GM12878 (cell line): ENCODE data around the gene CCT6A. TPM values are rescaled to one million over a fixed set of nuclear protein-coding genes. Genes with fewer than 3 reads are reported as not detected.

Source experiments
- BCL11A ChIP-seq: IDR thresholded peaks from 2 replicates; pipeline ENCODE4 v1.6.1; 2011; ENCODE audit warnings: low read depth, low read length
- CBX3 ChIP-seq: fragments of 200-600 bp; sonication (generic); IDR thresholded peaks from 2 replicates; pipeline ENCODE4 v1.6.1; 2016; ENCODE audit warnings: low read depth, borderline replicate concordance
- CBX5 ChIP-seq: sonication (generic); IDR thresholded peaks from 2 replicates; pipeline ENCODE4 v1.6.1; 2016; ENCODE audit warnings: low read depth, moderate library complexity, mild to moderate bottlenecking, inconsistent platforms
- CREM ChIP-seq: IDR thresholded peaks from 2 replicates; pipeline ENCODE4 v1.6.1; 2014; ENCODE audit warnings: antibody characterized with exemption, low read depth
- HCFC1 ChIP-seq: fragments of 150-350 bp; IDR thresholded peaks from 2 replicates; pipeline ENCODE4 v1.6.1; 2014; ENCODE audit warnings: low read length
- HDAC6 ChIP-seq: fragments of 200-600 bp; sonication (generic); IDR thresholded peaks from one replicate; pipeline ENCODE4 v1.8.0; 2017; ENCODE audit warnings: antibody characterized with exemption; ENCODE audit not compliant: unreplicated experiment
- IKZF2 ChIP-seq, 2 experiments: fragments of 450-650 bp; IDR thresholded peaks; 2 replicates each; pipeline ENCODE4 v1.6.1; 2017; ENCODE audit warnings: mild to moderate bottlenecking in 2 of 2, moderate library complexity in 2 of 2
- JUNB ChIP-seq: IDR thresholded peaks from 2 replicates; pipeline ENCODE4 v1.6.1; 2016; ENCODE audit warnings: antibody characterized with exemption, mild to moderate bottlenecking
- MEF2B ChIP-seq: fragments of 450-650 bp; IDR thresholded peaks from 2 replicates; pipeline ENCODE4 v1.6.1; 2018; ENCODE audit warnings: mild to moderate bottlenecking, moderate library complexity; ENCODE audit not compliant: partially characterized antibody, poor library complexity, severe bottlenecking
- MTA3 ChIP-seq: IDR thresholded peaks from 2 replicates; pipeline ENCODE4 v1.6.1; 2012; ENCODE audit warnings: low read length, inconsistent platforms, borderline replicate concordance
- MYC ChIP-seq: IDR thresholded peaks from 2 replicates; pipeline ENCODE4 v1.6.1; 2011; ENCODE audit warnings: mild to moderate bottlenecking, low read length, moderate library complexity, inconsistent platforms; ENCODE audit not compliant: insufficient read depth, insufficient replicate concordance, insufficient read length, severe bottlenecking
- NR2C1 ChIP-seq: fragments of 450-650 bp; IDR thresholded peaks from 2 replicates; pipeline ENCODE4 v1.6.1; 2017; ENCODE audit warnings: antibody characterized with exemption, mild to moderate bottlenecking, moderate library complexity
- POLR2AphosphoS5 ChIP-seq: IDR thresholded peaks from 2 replicates; pipeline ENCODE4 v1.6.1; 2011; ENCODE audit warnings: mild to moderate bottlenecking, low read length, inconsistent platforms
- SP1 ChIP-seq: IDR thresholded peaks from one replicate; pipeline ENCODE4 v1.6.1; 2011; ENCODE audit warnings: low read depth, low read length
- SPI1 ChIP-seq: IDR thresholded peaks from 2 replicates; pipeline ENCODE4 v1.6.1; 2011; ENCODE audit warnings: low read depth, mild to moderate bottlenecking, low read length, moderate library complexity, borderline replicate concordance; ENCODE audit not compliant: insufficient read depth
- SUPT20H ChIP-seq: IDR thresholded peaks from 2 replicates; pipeline ENCODE4 v1.6.1; 2011; ENCODE audit warnings: low read depth, mild to moderate bottlenecking, low read length, moderate library complexity, borderline replicate concordance; ENCODE audit not compliant: control insufficient read depth
- SUZ12 ChIP-seq: fragments of 200-600 bp; sonication (generic); IDR thresholded peaks from one replicate; pipeline ENCODE4 v1.6.1; 2018; ENCODE audit warnings: antibody characterized with exemption, mild to moderate bottlenecking; ENCODE audit not compliant: unreplicated experiment
- TAF1 ChIP-seq: IDR thresholded peaks from 2 replicates; pipeline ENCODE4 v1.6.1; 2011; ENCODE audit warnings: mild to moderate bottlenecking, low read depth, low read length, borderline replicate concordance
- TBL1XR1 ChIP-seq: IDR thresholded peaks from 2 replicates; pipeline ENCODE4 v1.6.1; 2012; ENCODE audit warnings: low read depth, low read length, improper control_type of control experiment
- ZNF622 ChIP-seq: fragments of 450-650 bp; IDR thresholded peaks from 2 replicates; pipeline ENCODE4 v1.6.1; 2017; ENCODE audit warnings: mild to moderate bottlenecking, inconsistent platforms
- polyA plus RNA-seq, 11 experiments: library from polyadenylated mRNA; depleted of rRNA in 4 of 11; unstranded in 6 of 11; stranded (reverse) in 5 of 11; fragments of >200 nt; fragmentation: Nextera tagmentation in 4 of 11; fragmentation: Illumina TruSeq in 1 of 11; extraction: Ambion mirVana in 4 of 11; extraction: Trizol in 1 of 11; gene quantifications; 1 replicate in 1 of 11; 2 replicates in 10 of 11; pipeline versions ENCODE4 v1.2.1 to v1.2.3, GENCODE V29; 2011 to 2016; ENCODE audit warnings: inconsistent platforms in 2 of 11, missing spikeins in 2 of 11, low read depth in 1 of 11
- total RNA-seq, 4 experiments: library from RNA; depleted of rRNA in 3 of 4; stranded (reverse); fragments of >200 nt in 3 of 4; fragmentation: Illumina TruSeq in 1 of 4; extraction: Trizol in 1 of 4; gene quantifications; 2 replicates each; pipeline versions ENCODE4 v1.2.1 to v1.2.3, GENCODE V29; 2013 to 2021
- TF ChIP-seq, protein P1 (sequence below): fragments of 450-650 bp; IDR thresholded peaks from 2 replicates; pipeline ENCODE4 v1.6.1; 2017; ENCODE audit warnings: mild to moderate bottlenecking, low read depth, inconsistent platforms; ENCODE audit not compliant: poor library complexity, severe bottlenecking
- TF ChIP-seq, protein P2 (sequence below), 3 experiments: IDR thresholded peaks in 2 of 3; conservative IDR thresholded peaks in 1 of 3; 2 replicates each; pipeline ENCODE4 v1.5.1; 2011; ENCODE audit warnings: low read depth in 3 of 3, low read length in 3 of 3, mild to moderate bottlenecking in 3 of 3, control low read depth in 2 of 3, moderate library complexity in 2 of 3, inconsistent platforms in 1 of 3, mixed read lengths in 1 of 3; ENCODE audit not compliant: control insufficient read depth in 2 of 3, insufficient read depth in 1 of 3; ENCODE audit errors: extremely low read depth in 1 of 3
- TF ChIP-seq, protein P3 (sequence below): IDR thresholded peaks from 2 replicates; pipeline ENCODE4 v1.6.1; 2011; ENCODE audit warnings: borderline replicate concordance, low read depth, mild to moderate bottlenecking, moderate library complexity, mixed read lengths, low read length; ENCODE audit not compliant: insufficient read depth; ENCODE audit errors: extremely low read length
- TF ChIP-seq, protein P4 (sequence below): fragments of 450-650 bp; IDR thresholded peaks from 2 replicates; pipeline ENCODE4 v1.6.1; 2017; ENCODE audit warnings: mild to moderate bottlenecking

CCT6A gene
- total and polyA plus RNA-seq, 10 of the 15 experiments (the other 5 are each of a cell fraction or from before 2014, with no cell fraction given) = 191 to 480 (median 296) TPM

DNA sequence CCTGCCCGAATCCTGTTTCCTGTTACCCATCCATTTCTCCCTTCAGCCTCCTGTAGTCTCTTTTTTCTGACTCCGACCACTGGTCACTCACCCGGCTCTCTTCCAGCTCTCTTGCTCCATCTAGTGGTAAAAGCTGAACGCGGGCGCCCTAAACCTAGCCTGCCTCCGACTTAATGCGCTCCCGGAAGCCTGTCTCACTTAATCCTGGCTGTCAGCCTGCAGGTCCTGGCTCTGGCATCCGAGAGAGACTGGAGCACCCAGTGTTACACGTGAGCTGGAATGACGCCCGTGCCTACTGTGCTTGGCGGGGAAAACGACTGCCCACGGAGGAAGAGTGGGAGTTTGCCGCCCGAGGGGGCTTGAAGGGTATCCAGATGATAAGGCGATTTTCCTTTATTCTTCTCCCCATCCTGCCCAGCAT is 22.8 kb downstream of the CCT6A start (continued):
- TF ChIP-seq, protein P1, sequence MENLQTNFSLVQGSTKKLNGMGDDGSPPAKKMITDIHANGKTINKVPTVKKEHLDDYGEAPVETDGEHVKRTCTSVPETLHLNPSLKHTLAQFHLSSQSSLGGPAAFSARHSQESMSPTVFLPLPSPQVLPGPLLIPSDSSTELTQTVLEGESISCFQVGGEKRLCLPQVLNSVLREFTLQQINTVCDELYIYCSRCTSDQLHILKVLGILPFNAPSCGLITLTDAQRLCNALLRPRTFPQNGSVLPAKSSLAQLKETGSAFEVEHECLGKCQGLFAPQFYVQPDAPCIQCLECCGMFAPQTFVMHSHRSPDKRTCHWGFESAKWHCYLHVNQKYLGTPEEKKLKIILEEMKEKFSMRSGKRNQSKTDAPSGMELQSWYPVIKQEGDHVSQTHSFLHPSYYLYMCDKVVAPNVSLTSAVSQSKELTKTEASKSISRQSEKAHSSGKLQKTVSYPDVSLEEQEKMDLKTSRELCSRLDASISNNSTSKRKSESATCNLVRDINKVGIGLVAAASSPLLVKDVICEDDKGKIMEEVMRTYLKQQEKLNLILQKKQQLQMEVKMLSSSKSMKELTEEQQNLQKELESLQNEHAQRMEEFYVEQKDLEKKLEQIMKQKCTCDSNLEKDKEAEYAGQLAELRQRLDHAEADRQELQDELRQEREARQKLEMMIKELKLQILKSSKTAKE = no peak
- TF ChIP-seq SUPT20H = no peak
- TF ChIP-seq JUNB = no peak
- TF ChIP-seq, protein P2, sequence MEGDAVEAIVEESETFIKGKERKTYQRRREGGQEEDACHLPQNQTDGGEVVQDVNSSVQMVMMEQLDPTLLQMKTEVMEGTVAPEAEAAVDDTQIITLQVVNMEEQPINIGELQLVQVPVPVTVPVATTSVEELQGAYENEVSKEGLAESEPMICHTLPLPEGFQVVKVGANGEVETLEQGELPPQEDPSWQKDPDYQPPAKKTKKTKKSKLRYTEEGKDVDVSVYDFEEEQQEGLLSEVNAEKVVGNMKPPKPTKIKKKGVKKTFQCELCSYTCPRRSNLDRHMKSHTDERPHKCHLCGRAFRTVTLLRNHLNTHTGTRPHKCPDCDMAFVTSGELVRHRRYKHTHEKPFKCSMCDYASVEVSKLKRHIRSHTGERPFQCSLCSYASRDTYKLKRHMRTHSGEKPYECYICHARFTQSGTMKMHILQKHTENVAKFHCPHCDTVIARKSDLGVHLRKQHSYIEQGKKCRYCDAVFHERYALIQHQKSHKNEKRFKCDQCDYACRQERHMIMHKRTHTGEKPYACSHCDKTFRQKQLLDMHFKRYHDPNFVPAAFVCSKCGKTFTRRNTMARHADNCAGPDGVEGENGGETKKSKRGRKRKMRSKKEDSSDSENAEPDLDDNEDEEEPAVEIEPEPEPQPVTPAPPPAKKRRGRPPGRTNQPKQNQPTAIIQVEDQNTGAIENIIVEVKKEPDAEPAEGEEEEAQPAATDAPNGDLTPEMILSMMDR (IDR thresholded peaks at IDR 0.05 in 2 of 3, conservative IDR thresholded peaks at IDR 0.05 in 1 of 3; ENCODE audit: control insufficient read depth in 2 of 3, extremely low read depth in 1 of 3, insufficient read depth in 1 of 3, low read depth in 3 of 3, low read length in 3 of 3) = peak; percentile 85 to 90 (median 86)
- TF ChIP-seq, protein P3, sequence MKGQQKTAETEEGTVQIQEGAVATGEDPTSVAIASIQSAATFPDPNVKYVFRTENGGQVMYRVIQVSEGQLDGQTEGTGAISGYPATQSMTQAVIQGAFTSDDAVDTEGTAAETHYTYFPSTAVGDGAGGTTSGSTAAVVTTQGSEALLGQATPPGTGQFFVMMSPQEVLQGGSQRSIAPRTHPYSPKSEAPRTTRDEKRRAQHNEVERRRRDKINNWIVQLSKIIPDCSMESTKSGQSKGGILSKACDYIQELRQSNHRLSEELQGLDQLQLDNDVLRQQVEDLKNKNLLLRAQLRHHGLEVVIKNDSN = no peak
- no peak for TF ChIP-seq TBL1XR1
- TF ChIP-seq CBX5 = 0 out of 2 replicates have a peak, but pooled peaks have one; percentile 42
- TF ChIP-seq CBX3 = no peak
- TF ChIP-seq MEF2B = no peak
- TF ChIP-seq POLR2AphosphoS5 = no peak
- no peak for TF ChIP-seq BCL11A
- no peak for TF ChIP-seq MTA3
- no peak for TF ChIP-seq CREM
- TF ChIP-seq SP1 = no peak
- no peak for TF ChIP-seq SPI1
- TF ChIP-seq SUZ12 = no peak
- TF ChIP-seq ZNF622 = no peak
- no peak for TF ChIP-seq HDAC6
- TF ChIP-seq, protein P4, sequence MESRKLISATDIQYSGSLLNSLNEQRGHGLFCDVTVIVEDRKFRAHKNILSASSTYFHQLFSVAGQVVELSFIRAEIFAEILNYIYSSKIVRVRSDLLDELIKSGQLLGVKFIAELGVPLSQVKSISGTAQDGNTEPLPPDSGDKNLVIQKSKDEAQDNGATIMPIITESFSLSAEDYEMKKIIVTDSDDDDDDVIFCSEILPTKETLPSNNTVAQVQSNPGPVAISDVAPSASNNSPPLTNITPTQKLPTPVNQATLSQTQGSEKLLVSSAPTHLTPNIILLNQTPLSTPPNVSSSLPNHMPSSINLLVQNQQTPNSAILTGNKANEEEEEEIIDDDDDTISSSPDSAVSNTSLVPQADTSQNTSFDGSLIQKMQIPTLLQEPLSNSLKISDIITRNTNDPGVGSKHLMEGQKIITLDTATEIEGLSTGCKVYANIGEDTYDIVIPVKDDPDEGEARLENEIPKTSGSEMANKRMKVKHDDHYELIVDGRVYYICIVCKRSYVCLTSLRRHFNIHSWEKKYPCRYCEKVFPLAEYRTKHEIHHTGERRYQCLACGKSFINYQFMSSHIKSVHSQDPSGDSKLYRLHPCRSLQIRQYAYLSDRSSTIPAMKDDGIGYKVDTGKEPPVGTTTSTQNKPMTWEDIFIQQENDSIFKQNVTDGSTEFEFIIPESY = no peak
- TF ChIP-seq NR2C1 = no peak
- no peak for TF ChIP-seq HCFC1
- no peak for TF ChIP-seq MYC
- no peak for TF ChIP-seq TAF1
- 0 out of 4 replicates have a peak, but pooled peaks of 1 of the 2 experiments have one; percentile 11 for TF ChIP-seq IKZF2 (IDR thresholded peaks at IDR 0.05)
